ENCODE data around the gene KCNIP4. TPM values are rescaled to one million over a fixed set of nuclear protein-coding genes. Genes with fewer than 3 reads are reported as not detected.

KCNIP4 gene
- total and polyA plus RNA-seq, 2 of the 4 experiments (the other 2 are of a cell fraction), result not detected

- ATAC-seq (ENCODE audit: low read depth) (no peak), DNase-seq (no peak)
- H2AFZ ChIP-seq (replicated peaks; ENCODE audit: low read length, poor library complexity), result no peak overlapping the region
- ChIA-PET CTCF (interaction anchor here (0.6 kb wide), 1 partner anchor 550 kb away, joined by 4 read pairs; no protein-coding TSS in a partner anchor), POLR2A (ENCODE audit: unreplicated experiment) (no interaction called here)
- no peak overlapping the region for H2AK5ac ChIP-seq (ENCODE audit: low read depth, low read length)
- no peak overlapping the region for H3K4me2 ChIP-seq (ENCODE audit: low read depth, low read length)
- H3K14ac ChIP-seq (replicated peaks; ENCODE audit: low read depth, low read length), result no peak overlapping the region
- no peak overlapping the region for H2AK9ac ChIP-seq (replicated peaks; ENCODE audit: low read depth, low read length, poor library complexity)
- H2BK20ac ChIP-seq (ENCODE audit: low read depth, low read length), result no peak overlapping the region
- no peaks in the 10 kb centered on the region; the same call in 1 of the 2 replicates for H3K4me1 ChIP-seq (ENCODE audit: control insufficient read depth, insufficient read depth, low read length)
- H4K5ac ChIP-seq (ENCODE audit: low read depth, low read length), result no peak overlapping the region
- in situ Hi-C loops (cut with MboI; ENCODE audit: low sequenced_read_pairs) (no loop called here), intact Hi-C loops (cut with micrococcal nuclease) (loop anchor here (10.0 kb wide), 1 partner anchor 182 kb away; no protein-coding TSS in a partner anchor), dilution Hi-C loops (cut with HindIII; ENCODE audit: low sequenced_read_pairs, unreplicated experiment) (no loop called here)
- H3K4ac ChIP-seq (ENCODE audit: low read depth, low read length), result no peak overlapping the region
- H2BK120ac ChIP-seq (ENCODE audit: low read depth, low read length), result no peak overlapping the region
- no peak overlapping the region for H4K91ac ChIP-seq (ENCODE audit: insufficient read depth, low read depth, low read length)
- H3K79me1 ChIP-seq (ENCODE audit: low read depth in 1 of 2, low read length in 2 of 2), result no peaks in the 10 kb centered on the region
- no peak for TF ChIP-seq MAZ (IDR thresholded peaks at IDR 0.05; ENCODE audit: borderline replicate concordance, low read depth, low read length)
- TF ChIP-seq FOS (IDR thresholded peaks at IDR 0.05; ENCODE audit: low read depth, low read length), result no peak
- no peak for TF ChIP-seq RAD21 (IDR thresholded peaks at IDR 0.05; ENCODE audit: low read length)
- TF ChIP-seq POLR2A (IDR thresholded peaks at IDR 0.05; ENCODE audit: low read depth, low read length), result no peak
- no peak for TF ChIP-seq RCOR1 (IDR thresholded peaks at IDR 0.05; ENCODE audit: insufficient replicate concordance, low read length)
- TF ChIP-seq MAFK (IDR thresholded peaks at IDR 0.05; ENCODE audit: low read depth, low read length), result no peak
- no peak for TF ChIP-seq CEBPB (IDR thresholded peaks at IDR 0.05; ENCODE audit: low read depth, low read length)
- TF ChIP-seq SMC3 (IDR thresholded peaks at IDR 0.05; ENCODE audit: low read depth, low read length), result no peak
- TF ChIP-seq RFX5 (IDR thresholded peaks at IDR 0.05; ENCODE audit: low read depth, low read length), result no peak
- TF ChIP-seq USF2 (IDR thresholded peaks at IDR 0.05; ENCODE audit: low read depth, low read length), result no peak
- no peak for TF ChIP-seq ELK1 (IDR thresholded peaks at IDR 0.05; ENCODE audit: borderline replicate concordance, low read depth, low read length)
- TF ChIP-seq CTCF (conservative IDR thresholded peaks at IDR 0.05; ENCODE audit: low read depth, low read length), result no peak
- TF ChIP-seq NFE2L2 (IDR thresholded peaks at IDR 0.05; ENCODE audit: low read depth, low read length), result no peak
- no peak overlapping the region for H3K18ac ChIP-seq (ENCODE audit: low read depth, low read length)
- no TSS peak for BruUV-seq (replicated peaks)
- H3K9me3 ChIP-seq (ENCODE audit: control insufficient read depth, insufficient read depth, low read length), result 0 out of 2 replicates have a peak, but pooled peaks cover 3% of the 10 kb centered on the region
- no peak overlapping the region for H3K23ac ChIP-seq (ENCODE audit: low read depth, low read length)
- H3K9me1 ChIP-seq (ENCODE audit: insufficient read depth, low read length), result no peaks in the 10 kb centered on the region
- no peak overlapping the region for H2BK15ac ChIP-seq (ENCODE audit: low read depth, low read length)
- no peak overlapping the region for H3K27ac ChIP-seq (ENCODE audit: insufficient read depth, low read length)
- H4K8ac ChIP-seq (ENCODE audit: low read depth in 2 of 2, low read length in 2 of 2), result no peak overlapping the region
- no peak overlapping the region for H3K4me3 ChIP-seq (ENCODE audit: insufficient read depth, low read depth, low read length)
- H3K9ac ChIP-seq (ENCODE audit: low read depth, low read length), result no peak overlapping the region
- H4K20me1 ChIP-seq (ENCODE audit: insufficient read depth, low read length), result no peaks in the 10 kb centered on the region
- no peaks in the 10 kb centered on the region for H3K27me3 ChIP-seq (ENCODE audit: control insufficient read depth, insufficient read depth, low read length)
- H2BK5ac ChIP-seq (ENCODE audit: low read depth, low read length, poor library complexity, severe bottlenecking), result no peak overlapping the region
- H3K56ac ChIP-seq (ENCODE audit: extremely low read depth, insufficient read depth, low read length), result no peak overlapping the region
- no peaks in the 10 kb centered on the region for H3K36me3 ChIP-seq (ENCODE audit: control insufficient read depth, insufficient read depth, low read length)
Measured at GRCh38 chr4:21792736-21793135, 155.8 kb downstream of the KCNIP4 start.
